ENCODE measurements around the gene ACOXL. TPM values are rescaled to one million over a fixed set of nuclear protein-coding genes. Genes with fewer than 3 reads are reported as not detected.

The ACOXL gene
- total RNA-seq, 5 donors from 2014 or later (not counting 1 experiment from before 2014, with no cell fraction given), result 0.10 TPM; not detected in 4

DNA sequence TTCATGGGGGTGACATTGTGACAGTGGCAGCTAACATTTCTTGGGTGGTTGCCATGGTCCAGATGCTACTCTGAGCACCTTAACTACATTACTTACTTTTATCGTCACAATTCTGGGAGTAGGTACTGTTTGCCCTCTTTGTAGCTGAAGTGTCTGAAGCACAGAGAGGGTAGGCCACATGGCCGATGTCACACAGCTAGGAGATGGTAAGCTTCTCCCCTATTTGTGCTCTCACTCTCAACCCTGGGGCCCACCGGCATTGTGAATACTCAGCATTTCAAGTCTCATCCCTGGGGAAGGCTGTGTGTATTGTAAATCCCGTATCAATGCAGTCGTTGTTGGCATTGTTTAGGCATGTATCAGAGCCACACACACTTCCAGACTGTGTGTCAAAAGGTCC, 136.6 kb downstream of the ACOXL start:
- no peak for DNase-seq
- Histone ChIP-seq H3K4me3 (ENCODE audit: control insufficient read depth in 1 of 2, extremely low read depth in 1 of 2, low read length in 1 of 2) (no peak overlapping the region), H3K27me3 (replicated peaks in 1 of 2; ENCODE audit: control insufficient read depth in 2 of 2, extremely low read depth in 1 of 2, insufficient read depth in 2 of 2, low read length in 1 of 2) (peaks cover 0 to 19% of the 10 kb centered on the region in 2 experiments), H3K27ac (ENCODE audit: low read length) (no peak overlapping the region), H3K9me3 (no peaks in the 10 kb centered on the region), H3K4me1 (ENCODE audit: control insufficient read depth in 1 of 2, extremely low read depth in 1 of 2, insufficient read depth in 2 of 2, low read length in 2 of 2) (peaks cover 7 to 33% of the 10 kb centered on the region in 2 experiments), H3K36me3 (ENCODE audit: control insufficient read depth in 2 of 2, extremely low read depth in 1 of 2, insufficient read depth in 1 of 2, low read length in 1 of 2) (no peaks in the 10 kb centered on the region)
- ATAC-seq (replicated peaks in 1 of 4), result no peak
- H3K27me3 Mint-ChIP-seq, result peaks cover 0 to 8% of the 10 kb centered on the region in 2 donors
- H3K27ac Mint-ChIP-seq, result no peak overlapping the region
- peaks cover 18 to 38% (median 22%) of the 10 kb centered on the region in 3 donors for H3K4me1 Mint-ChIP-seq
- ChIA-PET POLR2A (no interaction called here), CTCF (interaction anchor here in 1 of 2 donors (1.1 kb wide), 1 partner anchor 10 kb away, joined by 4 read pairs; no protein-coding TSS in a partner anchor)
- H3K9me3 Mint-ChIP-seq, result no peaks in the 10 kb centered on the region
- WGBS (ENCODE audit: insufficient coverage), result 100% methylated on average over 2 of the region's 5 CpGs
- H3K4me3 Mint-ChIP-seq, result no peak overlapping the region
- H3K36me3 Mint-ChIP-seq, result no peaks in the 10 kb centered on the region

DNA sequence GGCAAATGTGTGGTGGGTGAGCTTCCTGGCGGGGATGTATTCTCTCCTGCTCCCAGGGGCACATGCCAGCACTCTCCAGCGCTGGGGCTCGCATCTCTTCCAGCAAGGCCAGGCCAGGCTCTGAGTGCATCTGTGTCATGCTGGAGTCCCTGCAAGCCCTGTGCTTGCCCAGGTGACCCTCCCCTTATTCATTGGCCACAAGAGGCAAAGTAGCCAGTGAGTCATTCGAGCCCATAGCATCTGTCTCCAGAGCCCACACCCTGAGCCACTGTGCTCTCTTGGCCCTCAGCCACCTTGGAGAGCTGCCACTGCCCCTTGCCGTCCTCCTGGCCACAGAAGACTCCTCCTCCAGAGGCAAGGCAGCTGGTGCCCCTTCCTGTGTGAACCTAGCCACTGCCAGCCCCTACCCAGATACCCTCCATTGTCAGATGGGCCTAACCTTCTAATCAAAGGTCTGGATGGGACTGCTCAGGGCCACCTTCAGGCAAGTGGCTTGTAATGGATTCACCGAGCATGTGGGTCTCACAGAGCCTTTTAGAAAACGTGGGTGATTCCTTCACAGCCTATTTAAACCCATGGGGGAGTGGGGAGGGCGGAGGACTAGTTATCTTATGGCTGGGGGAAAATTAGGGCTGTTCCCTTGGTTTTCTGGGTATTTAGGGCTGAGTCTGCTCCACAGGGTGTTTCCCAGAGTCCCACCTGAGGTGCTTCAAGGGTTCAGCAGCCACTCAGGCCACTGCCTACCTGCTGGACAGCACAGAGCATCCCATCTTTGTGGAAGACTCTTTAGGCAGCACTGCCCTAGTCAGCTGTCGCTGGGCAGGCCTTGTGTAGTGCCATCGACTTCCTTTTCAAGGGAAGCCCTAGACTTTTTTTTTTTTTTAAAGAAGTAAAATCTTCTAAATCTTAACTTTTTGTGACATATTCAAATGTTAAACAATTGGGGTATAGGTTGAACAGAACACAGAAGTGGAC, 137.4 kb downstream of the ACOXL start:
- Mint-ChIP-seq H3K4me3 (no peak overlapping the region), H3K4me1 (peaks cover 17 to 37% (median 20%) of the 10 kb centered on the region in 3 donors), H3K27ac (no peak overlapping the region), H3K27me3 (peaks cover 0 to 8% of the 10 kb centered on the region in 2 donors), H3K9me3 (no peaks in the 10 kb centered on the region), H3K36me3 (no peaks in the 10 kb centered on the region)
- Histone ChIP-seq H3K4me1 (ENCODE audit: control insufficient read depth in 1 of 2, extremely low read depth in 1 of 2, insufficient read depth in 2 of 2, low read length in 2 of 2) (peaks cover 7 to 38% of the 10 kb centered on the region in 2 experiments), H3K27me3 (replicated peaks in 1 of 2; ENCODE audit: control insufficient read depth in 2 of 2, extremely low read depth in 1 of 2, insufficient read depth in 2 of 2, low read length in 1 of 2) (peaks cover 0 to 19% of the 10 kb centered on the region in 2 experiments), H3K9me3 (no peaks in the 10 kb centered on the region), H3K27ac (ENCODE audit: low read length) (no peak overlapping the region), H3K36me3 (ENCODE audit: control insufficient read depth in 2 of 2, extremely low read depth in 1 of 2, insufficient read depth in 1 of 2, low read length in 1 of 2) (no peaks in the 10 kb centered on the region), H3K4me3 (ENCODE audit: control insufficient read depth in 1 of 2, extremely low read depth in 1 of 2, low read length in 1 of 2) (no peak overlapping the region)
- ATAC-seq (replicated peaks in 1 of 4) (no peak), DNase-seq (no peak)
- WGBS (ENCODE audit: insufficient coverage), result 94% methylated on average over 6 of the region's 10 CpGs
- CTCF ChIA-PET, result interaction anchor here in 1 of 2 donors (1.1 kb wide), 1 partner anchor 11 kb away, joined by 4 read pairs; no protein-coding TSS in a partner anchor
- POLR2A ChIA-PET, result no interaction called here

DNA sequence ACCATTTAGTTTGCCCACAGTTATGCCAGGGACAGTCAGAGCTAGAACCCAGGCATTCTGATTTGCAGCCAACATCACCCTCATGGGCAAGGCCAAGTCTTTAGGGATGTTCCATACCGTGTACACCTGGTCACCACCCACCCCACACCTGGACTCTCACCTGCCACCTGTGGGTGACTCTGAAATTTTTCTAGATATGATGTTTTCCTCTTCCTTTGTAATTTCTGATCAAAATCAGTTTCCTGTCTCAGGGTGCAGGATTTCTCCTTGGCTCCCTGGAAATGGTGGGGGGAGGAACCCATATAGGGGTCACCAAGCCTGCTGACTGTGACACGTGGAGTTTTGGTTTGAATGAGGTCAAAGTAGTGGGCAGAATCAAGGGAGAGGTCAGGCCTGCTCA, 138.2 kb downstream of the ACOXL start:
- H3K4me3 ChIP-seq (ENCODE audit: control insufficient read depth in 1 of 2, extremely low read depth in 1 of 2, low read length in 1 of 2), result no peak overlapping the region
- H3K4me1 ChIP-seq (ENCODE audit: control insufficient read depth in 1 of 2, extremely low read depth in 1 of 2, insufficient read depth in 2 of 2, low read length in 2 of 2), result peaks cover 4 to 31% of the 10 kb centered on the region in 2 experiments
- no peaks in the 10 kb centered on the region for H3K36me3 ChIP-seq (ENCODE audit: control insufficient read depth in 2 of 2, extremely low read depth in 1 of 2, insufficient read depth in 1 of 2, low read length in 1 of 2)
- DNase-seq (no peak), ATAC-seq (replicated peaks in 1 of 4) (no peak)
- H3K27ac ChIP-seq (ENCODE audit: low read length), result no peak overlapping the region
- CTCF ChIA-PET, result no interaction called here
- Mint-ChIP-seq H3K27ac (no peak overlapping the region), H3K4me1 (peaks cover 10 to 29% (median 12%) of the 10 kb centered on the region in 3 donors), H3K4me3 (no peak overlapping the region), H3K9me3 (no peaks in the 10 kb centered on the region), H3K27me3 (peaks cover 0 to 8% of the 10 kb centered on the region in 2 donors), H3K36me3 (no peaks in the 10 kb centered on the region)
- no CpG with 5 or more reads among the region's 2 CpGs for WGBS (ENCODE audit: insufficient coverage)
- POLR2A ChIA-PET, result no interaction called here
- H3K9me3 ChIP-seq, result no peaks in the 10 kb centered on the region
- H3K27me3 ChIP-seq (replicated peaks in 1 of 2; ENCODE audit: control insufficient read depth in 2 of 2, extremely low read depth in 1 of 2, insufficient read depth in 2 of 2, low read length in 1 of 2), result peaks cover 0 to 19% of the 10 kb centered on the region in 2 experiments

DNA sequence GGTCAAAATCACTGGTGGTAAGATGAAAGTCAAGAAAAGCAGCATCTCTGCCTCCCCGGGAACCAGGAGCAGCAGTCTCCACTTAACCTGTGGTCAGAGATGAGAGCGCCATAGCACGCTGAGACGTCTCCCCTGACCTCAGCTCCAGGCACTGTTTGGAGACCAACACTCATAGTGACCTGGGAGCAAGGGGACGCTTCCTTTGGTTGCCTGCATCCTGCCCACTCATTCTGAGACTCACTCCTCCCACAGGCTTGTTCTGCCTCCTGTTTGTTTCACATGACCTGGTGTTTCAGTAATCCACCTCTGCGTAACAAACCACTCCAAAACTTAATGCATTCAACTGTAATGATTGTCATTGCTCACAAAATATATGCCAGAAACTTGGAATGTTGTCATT, 139.3 kb downstream of the ACOXL start:
- POLR2A ChIA-PET, result no interaction called here
- CTCF ChIA-PET, result no interaction called here

DNA sequence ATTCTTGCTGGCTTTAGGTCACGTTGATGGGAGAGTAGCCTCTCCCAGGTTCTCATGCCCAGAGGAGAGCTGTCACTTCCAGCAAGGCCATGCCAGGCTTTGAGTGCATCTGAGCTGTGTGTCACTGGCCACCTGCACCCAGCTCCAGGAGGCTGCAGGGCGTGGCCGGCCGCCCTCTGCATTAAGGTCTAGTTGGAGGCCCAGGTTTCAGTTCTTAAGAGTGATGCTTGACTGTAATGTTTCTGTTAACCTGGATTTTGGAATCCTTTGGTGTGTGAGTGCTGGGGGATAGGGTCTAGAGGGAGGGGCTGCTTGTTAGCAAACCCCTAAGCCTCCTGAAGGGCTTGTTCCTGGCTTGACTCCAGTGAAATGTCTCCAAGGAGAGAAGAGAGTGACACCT, 140.1 kb downstream of the ACOXL start:
- ATAC-seq (replicated peaks in 1 of 4) (no peak), DNase-seq (no peak)
- Mint-ChIP-seq H3K9me3 (no peaks in the 10 kb centered on the region), H3K27me3 (peaks cover 0 to 1% of the 10 kb centered on the region in 2 donors), H3K4me1 (peaks cover 3 to 24% (median 11%) of the 10 kb centered on the region in 3 donors), H3K27ac (no peak overlapping the region), H3K36me3 (no peaks in the 10 kb centered on the region), H3K4me3 (peak overlapping the region in 1 of 3 donors; percentile 23)
- Histone ChIP-seq H3K4me3 (ENCODE audit: control insufficient read depth in 1 of 2, extremely low read depth in 1 of 2, low read length in 1 of 2) (no peak overlapping the region), H3K4me1 (ENCODE audit: control insufficient read depth in 1 of 2, extremely low read depth in 1 of 2, insufficient read depth in 2 of 2, low read length in 2 of 2) (peaks cover 6 to 38% of the 10 kb centered on the region in 2 experiments), H3K36me3 (ENCODE audit: control insufficient read depth in 2 of 2, extremely low read depth in 1 of 2, insufficient read depth in 1 of 2, low read length in 1 of 2) (no peaks in the 10 kb centered on the region), H3K27me3 (replicated peaks in 1 of 2; ENCODE audit: control insufficient read depth in 2 of 2, extremely low read depth in 1 of 2, insufficient read depth in 2 of 2, low read length in 1 of 2) (peaks cover 0 to 14% of the 10 kb centered on the region in 2 experiments), H3K9me3 (no peaks in the 10 kb centered on the region), H3K27ac (ENCODE audit: low read length) (no peak overlapping the region)
- ChIA-PET CTCF (no interaction called here), POLR2A (no interaction called here)
- WGBS (ENCODE audit: insufficient coverage), result 97% methylated on average over 4 of the region's 4 CpGs

More for the DNA sequence above, 139.3 kb downstream of the ACOXL start:
- WGBS (ENCODE audit: insufficient coverage), result 40% methylated on average over 5 of the region's 6 CpGs
- peaks cover 3 to 20% (median 4%) of the 10 kb centered on the region in 3 donors for H3K4me1 Mint-ChIP-seq
- no peak for DNase-seq
- no peaks in the 10 kb centered on the region for H3K9me3 ChIP-seq
- no peaks in the 10 kb centered on the region for H3K9me3 Mint-ChIP-seq
- no peak overlapping the region for H3K4me3 ChIP-seq (ENCODE audit: control insufficient read depth in 1 of 2, extremely low read depth in 1 of 2, low read length in 1 of 2)
- H3K36me3 Mint-ChIP-seq, result no peaks in the 10 kb centered on the region
- no peak overlapping the region for H3K27ac ChIP-seq (ENCODE audit: low read length)
- ATAC-seq (replicated peaks in 1 of 4), result no peak
- H3K27ac Mint-ChIP-seq, result no peak overlapping the region
- H3K36me3 ChIP-seq (ENCODE audit: control insufficient read depth in 2 of 2, extremely low read depth in 1 of 2, insufficient read depth in 1 of 2, low read length in 1 of 2), result no peaks in the 10 kb centered on the region
- H3K4me1 ChIP-seq (ENCODE audit: control insufficient read depth in 1 of 2, extremely low read depth in 1 of 2, insufficient read depth in 2 of 2, low read length in 2 of 2), result peaks cover 4 to 30% of the 10 kb centered on the region in 2 experiments
- H3K27me3 Mint-ChIP-seq, result peaks cover 0 to 6% of the 10 kb centered on the region in 2 donors
- no peak overlapping the region for H3K4me3 Mint-ChIP-seq
- H3K27me3 ChIP-seq (replicated peaks in 1 of 2; ENCODE audit: control insufficient read depth in 2 of 2, extremely low read depth in 1 of 2, insufficient read depth in 2 of 2, low read length in 1 of 2), result peaks cover 0 to 18% of the 10 kb centered on the region in 2 experiments

DNA sequence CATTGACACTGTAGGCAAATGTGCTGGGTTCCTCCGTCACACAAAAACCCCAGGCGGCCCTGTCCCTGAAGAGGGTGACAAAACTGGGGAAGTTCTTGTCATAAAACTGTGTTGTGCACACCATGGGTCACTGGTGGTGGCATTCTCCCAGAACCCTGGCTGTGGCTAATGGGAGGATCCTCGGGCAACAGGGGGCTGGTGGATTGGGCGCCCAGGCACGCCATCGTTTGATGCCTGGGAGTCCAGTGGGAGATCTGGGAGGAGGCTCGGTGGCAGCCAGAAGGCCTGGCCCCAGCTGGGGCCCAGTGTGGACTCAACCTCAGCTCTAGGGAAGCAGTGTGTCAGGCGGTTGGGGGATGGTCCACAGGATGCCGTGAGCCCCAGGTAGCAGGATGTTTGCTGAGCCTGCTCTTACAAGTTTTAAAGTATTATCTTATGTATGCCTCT, 140.7 kb downstream of the ACOXL start:
- Histone ChIP-seq H3K36me3 (ENCODE audit: control insufficient read depth in 2 of 2, extremely low read depth in 1 of 2, insufficient read depth in 1 of 2, low read length in 1 of 2) (no peaks in the 10 kb centered on the region), H3K9me3 (no peaks in the 10 kb centered on the region), H3K27me3 (replicated peaks in 1 of 2; ENCODE audit: control insufficient read depth in 2 of 2, extremely low read depth in 1 of 2, insufficient read depth in 2 of 2, low read length in 1 of 2) (peaks cover 0 to 14% of the 10 kb centered on the region in 2 experiments), H3K4me3 (ENCODE audit: control insufficient read depth in 1 of 2, extremely low read depth in 1 of 2, low read length in 1 of 2) (no peak overlapping the region), H3K4me1 (ENCODE audit: control insufficient read depth in 1 of 2, extremely low read depth in 1 of 2, insufficient read depth in 2 of 2, low read length in 2 of 2) (peaks cover 8 to 40% of the 10 kb centered on the region in 2 experiments), H3K27ac (ENCODE audit: low read length) (no peak overlapping the region)
- H3K27ac Mint-ChIP-seq, result no peak overlapping the region
- peak overlapping the region in 1 of 3 donors; percentile 23 for H3K4me3 Mint-ChIP-seq
- H3K4me1 Mint-ChIP-seq, result peaks cover 3 to 26% (median 11%) of the 10 kb centered on the region in 3 donors
- ChIA-PET POLR2A (no interaction called here), CTCF (no interaction called here)
- 88% methylated on average over 8 of the region's 9 CpGs for WGBS (ENCODE audit: insufficient coverage)
- peaks cover 1 to 2% (median 1%) of the 10 kb centered on the region in 3 donors for H3K9me3 Mint-ChIP-seq
- ATAC-seq (replicated peaks in 1 of 4), result peak; percentile 35 to 74 (median 55)
- peak in 3 of 35 experiments; percentile 17 to 23 (median 21) for DNase-seq
- no peaks in the 10 kb centered on the region for H3K36me3 Mint-ChIP-seq
- H3K27me3 Mint-ChIP-seq, result peaks cover 1% of the 10 kb centered on the region in 2 donors
